Measurements from ENCODE around the gene CERS5.

- TF ChIP-seq CTCF (IDR thresholded peaks at IDR 0.05), result no peak
- TF ChIP-seq EP300 (IDR thresholded peaks at IDR 0.05; ENCODE audit: borderline replicate concordance in 1 of 2, low read depth in 1 of 2, low read length in 1 of 2), result no peak
- no peak for TF ChIP-seq RCOR1 (IDR thresholded peaks at IDR 0.05; ENCODE audit: low read length)
- no peak for TF ChIP-seq GATA2 (CRISPR knock-in tag; IDR thresholded peaks at IDR 0.05)
- TF ChIP-seq YY1 (IDR thresholded peaks at IDR 0.05; ENCODE audit: low read depth), result no peak
- TF ChIP-seq GABPA (IDR thresholded peaks at IDR 0.05; ENCODE audit: low read depth), result no peak
- no peak for TF ChIP-seq CHD2 (IDR thresholded peaks at IDR 0.05; ENCODE audit: low read length, partially characterized antibody)
- no peak for TF ChIP-seq SMC3 (IDR thresholded peaks at IDR 0.05; ENCODE audit: low read depth, low read length)
- TF ChIP-seq MEF2A (IDR thresholded peaks at IDR 0.05; ENCODE audit: borderline replicate concordance, low read depth), result no peak
These were observed 87.4 kb downstream of the CERS5 start for GRCh38 chr12:50079771-50080170.
